Hepatocyte (in vitro differentiated cells): Measurements from ENCODE around the gene LDB2. TPM values are rescaled to one million over a fixed set of nuclear protein-coding genes. Genes with fewer than 3 reads are reported as not detected.
A peak's percentile ranks its signal among the peaks of the same experiment; 100 is the strongest.

Experiments used
- DNase-seq: peaks from one replicate; pipeline ENCODE4 v3.0.0-alpha.2; 2016; ENCODE audit warnings: low spot score
- H2AFZ ChIP-seq: fragments of 200-600 bp; sonication (generic); 2 replicates; pipeline ENCODE4 v1.6.0; 2016; ENCODE audit warnings: antibody characterized with exemption, mild to moderate bottlenecking
- H3K27ac ChIP-seq: fragments of 200-600 bp; sonication (generic); 2 replicates; pipeline ENCODE4 v1.5.1; 2016; ENCODE audit warnings: mild to moderate bottlenecking
- H3K27me3 ChIP-seq: fragments of 200-600 bp; sonication (generic); 2 replicates; pipeline ENCODE4 v1.6.1; 2016
- H3K36me3 ChIP-seq: fragments of 200-600 bp; sonication (generic); replicated peaks from 2 replicates; pipeline ENCODE4 v1.5.1; 2016; ENCODE audit warnings: low read depth; ENCODE audit not compliant: insufficient read depth
- H3K4me1 ChIP-seq: fragments of 200-600 bp; sonication (generic); 2 replicates; pipeline ENCODE4 v1.5.1; 2016; ENCODE audit warnings: mild to moderate bottlenecking, moderate library complexity; ENCODE audit not compliant: insufficient read depth
- H3K4me2 ChIP-seq: fragments of 200-600 bp; sonication (generic); 2 replicates; pipeline ENCODE4 v1.6.0; 2016
- H3K4me3 ChIP-seq: fragments of 200-600 bp; sonication (generic); 2 replicates; pipeline ENCODE4 v1.5.1; 2016; ENCODE audit warnings: mild to moderate bottlenecking
- H3K79me2 ChIP-seq: fragments of 200-600 bp; sonication (generic); 2 replicates; pipeline ENCODE4 v1.6.0; 2017; ENCODE audit warnings: mild to moderate bottlenecking
- H3K9me2 ChIP-seq: fragments of 200-600 bp; sonication (generic); replicated peaks from 2 replicates; pipeline ENCODE4 v1.6.0; 2017; ENCODE audit warnings: mild to moderate bottlenecking; ENCODE audit not compliant: insufficient read depth
- H3K9me3 ChIP-seq: fragments of 200-600 bp; sonication (generic); 2 replicates; pipeline ENCODE4 v1.5.1; 2016; ENCODE audit warnings: low read depth, mild to moderate bottlenecking
- H4K20me1 ChIP-seq: fragments of 200-600 bp; sonication (generic); 2 replicates; pipeline ENCODE4 v1.6.0; 2016; ENCODE audit warnings: mild to moderate bottlenecking; ENCODE audit not compliant: insufficient read depth, poor library complexity, severe bottlenecking
- EZH2 ChIP-seq: fragments of 200-600 bp; sonication (generic); IDR thresholded peaks from 2 replicates; pipeline ENCODE4 v1.6.1; 2016; ENCODE audit warnings: antibody characterized with exemption, mild to moderate bottlenecking, borderline replicate concordance
- EZH2phosphoT487 ChIP-seq: fragments of 200-600 bp; sonication (generic); IDR thresholded peaks from one replicate; pipeline ENCODE4 v1.6.1; 2018; ENCODE audit warnings: antibody characterized with exemption, mild to moderate bottlenecking, low read depth, moderate library complexity; ENCODE audit not compliant: unreplicated experiment, severe bottlenecking
- WGBS: methylation state at CpG from one replicate; pipeline ENCODE4 v1.1.6; 2016; ENCODE audit warnings: low lambda C conversion rate; ENCODE audit errors: missing lambda C conversion rate; 5-methylcytosine and 5-hydroxymethylcytosine counted together
- polyA plus RNA-seq: library from polyadenylated mRNA; unstranded; fragments of >200 nt; fragmentation: Nextera tagmentation; extraction: Ambion mirVana; gene quantifications from 2 replicates; pipeline ENCODE4 v1.2.1, GENCODE V29; 2016
- total RNA-seq: library from RNA; depleted of rRNA; stranded (reverse); fragments of >200 nt; gene quantifications from 2 replicates; pipeline ENCODE4 v1.2.3, GENCODE V29; 2014
- TF ChIP-seq, protein P1 (sequence below): fragments of 200-600 bp; sonication (generic); IDR thresholded peaks from 2 replicates; pipeline ENCODE4 v1.5.1; 2016; ENCODE audit warnings: antibody characterized with exemption, mild to moderate bottlenecking; ENCODE audit not compliant: poor library complexity

The LDB2 gene
- total and polyA plus RNA-seq, 2 experiments from 2014 or later, result 8.7 to 20.3 TPM

- Histone ChIP-seq H3K36me3 (no peaks in the 10 kb centered on the region), H3K4me2 (no peak overlapping the region), H3K27ac (no peak overlapping the region), H4K20me1 (no peaks in the 10 kb centered on the region), H3K79me2 (no peaks in the 10 kb centered on the region), H3K9me3 (peaks cover 4% of the 10 kb centered on the region), H3K4me1 (no peaks in the 10 kb centered on the region), H3K9me2 (no peaks in the 10 kb centered on the region), H3K27me3 (no peaks in the 10 kb centered on the region), H2AFZ (no peak overlapping the region), H3K4me3 (no peak overlapping the region)
- WGBS, result 82% methylated on average over 2 of the region's 2 CpGs
- TF ChIP-seq, protein P1, sequence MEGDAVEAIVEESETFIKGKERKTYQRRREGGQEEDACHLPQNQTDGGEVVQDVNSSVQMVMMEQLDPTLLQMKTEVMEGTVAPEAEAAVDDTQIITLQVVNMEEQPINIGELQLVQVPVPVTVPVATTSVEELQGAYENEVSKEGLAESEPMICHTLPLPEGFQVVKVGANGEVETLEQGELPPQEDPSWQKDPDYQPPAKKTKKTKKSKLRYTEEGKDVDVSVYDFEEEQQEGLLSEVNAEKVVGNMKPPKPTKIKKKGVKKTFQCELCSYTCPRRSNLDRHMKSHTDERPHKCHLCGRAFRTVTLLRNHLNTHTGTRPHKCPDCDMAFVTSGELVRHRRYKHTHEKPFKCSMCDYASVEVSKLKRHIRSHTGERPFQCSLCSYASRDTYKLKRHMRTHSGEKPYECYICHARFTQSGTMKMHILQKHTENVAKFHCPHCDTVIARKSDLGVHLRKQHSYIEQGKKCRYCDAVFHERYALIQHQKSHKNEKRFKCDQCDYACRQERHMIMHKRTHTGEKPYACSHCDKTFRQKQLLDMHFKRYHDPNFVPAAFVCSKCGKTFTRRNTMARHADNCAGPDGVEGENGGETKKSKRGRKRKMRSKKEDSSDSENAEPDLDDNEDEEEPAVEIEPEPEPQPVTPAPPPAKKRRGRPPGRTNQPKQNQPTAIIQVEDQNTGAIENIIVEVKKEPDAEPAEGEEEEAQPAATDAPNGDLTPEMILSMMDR, result no peak
- TF ChIP-seq EZH2phosphoT487 (no peak), EZH2 (no peak)
- no peak for DNase-seq
Measured at GRCh38 chr4:16513876-16514275, 384.6 kb downstream of the LDB2 start.

DNA sequence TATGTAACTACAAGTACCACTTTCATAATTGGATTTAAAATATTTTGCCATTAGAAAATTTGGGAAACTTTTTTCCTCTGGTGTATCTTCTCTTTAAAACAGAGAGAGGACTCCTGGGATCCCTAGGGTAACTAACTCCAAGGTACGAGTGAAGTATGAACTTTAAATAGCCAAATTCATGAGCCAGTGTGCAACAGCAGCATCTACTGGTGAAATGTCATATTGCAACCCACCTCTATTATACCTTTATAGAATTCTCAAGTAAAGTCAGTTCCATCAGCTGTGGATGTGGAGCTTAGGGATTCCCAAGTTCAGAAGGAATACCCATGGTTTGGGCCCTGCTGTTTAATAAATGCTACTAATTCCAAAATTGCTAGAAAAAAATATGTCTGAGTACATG lies 389.5 kb downstream of the LDB2 start:
- no peak overlapping the region for H3K4me3 ChIP-seq

GRCh38 chr4:16505726-16506125 lies 392.7 kb downstream of the LDB2 start:
- Histone ChIP-seq H3K4me1 (no peaks in the 10 kb centered on the region), H4K20me1 (no peaks in the 10 kb centered on the region)
- 66% methylated on average over 7 of the region's 7 CpGs for WGBS

More for the DNA sequence above, 389.5 kb downstream of the LDB2 start:
- H3K9me2 ChIP-seq, result no peaks in the 10 kb centered on the region
- peaks cover 4% of the 10 kb centered on the region for H3K9me3 ChIP-seq
- H4K20me1 ChIP-seq, result no peaks in the 10 kb centered on the region
- WGBS, result 79% methylated on average over 1 of the region's 1 CpG
- H3K79me2 ChIP-seq, result no peaks in the 10 kb centered on the region
- no peak overlapping the region for H3K27ac ChIP-seq
- H2AFZ ChIP-seq, result no peak overlapping the region
- no peaks in the 10 kb centered on the region for H3K4me1 ChIP-seq
- TF ChIP-seq, protein P1, result no peak
- TF ChIP-seq EZH2phosphoT487, result no peak
- no peak for TF ChIP-seq EZH2
- no peaks in the 10 kb centered on the region for H3K27me3 ChIP-seq
- H3K4me2 ChIP-seq, result no peak overlapping the region
- H3K36me3 ChIP-seq, result no peaks in the 10 kb centered on the region
- DNase-seq, result no peak

More at GRCh38 chr4:16505726-16506125, 392.7 kb downstream of the LDB2 start:
- Histone ChIP-seq H3K79me2 (no peaks in the 10 kb centered on the region), H3K4me3 (no peak overlapping the region), H2AFZ (no peak overlapping the region), H3K9me3 (peaks cover 4% of the 10 kb centered on the region), H3K9me2 (no peaks in the 10 kb centered on the region), H3K27me3 (no peaks in the 10 kb centered on the region), H3K36me3 (no peaks in the 10 kb centered on the region), H3K4me2 (no peak overlapping the region), H3K27ac (no peak overlapping the region)
- TF ChIP-seq EZH2, result no peak
- TF ChIP-seq, protein P1, result peak; percentile 20
- no peak for TF ChIP-seq EZH2phosphoT487
- DNase-seq, result peak; percentile 22
